Activated gamma-delta T cell (primary cell): ENCODE measurements around the gene PBX1.

Experiments used
- DNase-seq: peaks from one replicate; lab custom pipeline; 2025; lab: John Stamatoyannopoulos, UW

PBX1 gene

GRCh38 chr1:164563721-164564360, 4.9 kb downstream of the PBX1 start:
- DNase-seq: no peak

GRCh38 chr1:164564378-164564777, 5.4 kb downstream of the PBX1 start:
- DNase-seq: no peak

- no peak for DNase-seq
Measured at GRCh38 chr1:164565357-164565756, 6.4 kb downstream of the PBX1 start.

GRCh38 chr1:164567774-164568173, 8.8 kb downstream of the PBX1 start:
- DNase-seq: no peak

GRCh38 chr1:164569241-164569640, 10.3 kb downstream of the PBX1 start:
- no peak for DNase-seq

- DNase-seq: no peak
Measured at GRCh38 chr1:164569866-164570265, 10.9 kb downstream of the PBX1 start.

DNA sequence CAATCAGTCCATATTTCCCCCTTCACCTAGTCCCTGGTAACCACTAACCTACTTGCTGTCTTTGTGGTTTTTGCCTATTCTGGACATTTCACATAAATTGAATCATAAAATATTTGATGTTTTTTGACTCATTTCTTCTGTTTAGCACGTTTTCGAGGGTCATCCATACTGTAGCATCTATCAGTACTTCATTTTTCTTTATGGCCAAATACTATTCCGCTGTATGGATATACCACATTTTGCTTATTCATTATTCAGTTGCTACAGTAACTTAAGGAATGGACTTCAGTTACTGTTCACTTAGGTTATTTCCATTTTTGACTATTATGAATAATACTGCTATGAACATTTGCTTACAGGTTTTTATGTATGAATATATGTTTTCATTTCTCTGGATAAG, 12.3 kb downstream of the PBX1 start:
- DNase-seq: no peak

DNA sequence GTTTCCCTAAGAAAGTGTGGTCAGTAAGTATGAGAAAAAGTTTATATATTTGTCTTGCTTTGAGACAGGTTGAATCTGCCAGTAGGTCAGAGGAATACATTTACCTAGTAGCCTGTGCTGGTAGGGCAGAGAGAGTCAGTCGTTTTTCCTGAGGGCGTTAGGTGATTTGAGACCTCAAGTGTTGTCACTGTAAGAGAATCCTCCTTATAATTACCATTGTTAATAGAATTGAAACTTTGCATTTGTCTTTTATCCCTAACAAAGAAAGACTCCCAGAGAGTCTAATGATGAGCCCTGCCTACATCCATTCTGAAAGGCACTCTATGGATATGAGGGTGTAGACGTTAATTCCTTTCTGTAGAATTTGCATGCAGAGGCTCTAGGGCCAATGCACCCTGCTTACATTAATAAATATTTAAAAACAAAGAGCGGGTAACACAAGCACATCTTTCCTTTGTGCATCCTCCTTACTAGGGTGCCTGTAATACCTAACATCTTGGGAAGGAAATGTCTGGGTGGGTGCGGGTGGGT, 16.4 kb downstream of the PBX1 start:
- DNase-seq: no peak

DNA sequence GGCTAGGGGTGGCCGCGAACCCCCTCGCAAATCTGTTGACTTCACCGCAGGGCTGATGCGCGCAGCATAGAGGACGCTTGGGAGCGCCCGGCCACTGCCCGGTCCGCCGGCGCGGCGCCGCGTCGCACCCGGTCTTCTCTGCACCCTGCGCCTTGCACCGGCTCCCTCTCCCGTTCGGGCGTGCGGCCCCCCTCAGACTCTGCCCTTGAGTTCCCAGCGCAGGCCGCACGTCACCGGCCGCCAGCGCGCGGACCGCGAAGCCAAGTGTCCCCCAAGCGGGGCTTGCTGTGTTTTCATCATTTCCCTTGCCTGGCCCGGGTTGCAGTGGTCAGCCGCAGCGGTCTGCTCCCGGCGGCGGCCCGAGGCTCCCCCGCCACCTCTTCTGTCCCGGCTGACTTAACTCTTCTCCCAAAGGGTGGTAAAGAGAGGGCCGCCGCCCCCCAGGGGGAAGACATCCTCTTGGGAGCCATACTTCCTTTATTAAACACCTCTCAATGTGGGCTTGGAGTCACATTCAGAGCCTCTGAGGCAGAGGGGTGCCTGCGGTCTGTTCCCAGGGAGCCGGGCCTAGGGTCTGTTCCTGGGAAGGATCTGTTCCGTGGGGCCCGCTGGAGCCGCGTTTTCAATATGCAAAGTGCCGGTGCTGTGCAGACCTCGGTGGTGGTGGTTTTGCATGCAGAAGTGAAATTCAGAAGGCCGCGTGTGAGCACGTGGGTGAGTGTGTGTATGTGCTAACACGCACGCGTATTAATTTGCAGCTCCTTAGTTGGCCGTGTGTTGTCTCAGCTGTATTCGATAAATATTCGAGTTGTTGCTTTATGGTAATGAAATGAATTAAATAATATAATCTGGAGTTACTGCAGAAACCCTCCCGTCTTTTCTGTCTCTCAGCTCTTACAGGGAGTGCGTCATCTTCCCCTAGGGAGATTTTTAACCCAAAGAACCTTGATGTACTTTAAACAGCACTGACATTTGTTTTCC, 17.6 kb downstream of the PBX1 start:
- DNase-seq: no peak

DNA sequence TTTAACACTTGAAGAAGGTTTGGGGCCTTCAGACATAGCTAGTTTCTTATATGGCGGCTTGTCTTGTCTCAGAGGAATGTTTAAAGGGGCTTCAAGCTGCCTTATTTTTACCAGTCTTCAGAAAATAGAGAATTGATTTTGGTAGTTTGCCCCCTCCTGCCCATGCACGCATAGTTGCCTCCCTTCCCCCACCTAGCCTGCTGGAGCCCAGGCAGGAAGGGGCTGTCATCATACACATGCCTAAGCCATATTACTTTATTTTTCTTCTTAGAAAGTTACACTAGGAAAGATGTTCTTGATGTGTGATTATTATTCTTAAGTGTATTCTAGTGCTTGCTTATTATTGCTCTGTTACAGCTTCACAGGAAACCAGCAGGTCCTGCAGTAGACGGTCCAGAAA, 18.3 kb downstream of the PBX1 start:
- DNase-seq: no peak

- DNase-seq: no peak
Measured at GRCh38 chr1:164578479-164579200, 19.7 kb downstream of the PBX1 start.

DNA sequence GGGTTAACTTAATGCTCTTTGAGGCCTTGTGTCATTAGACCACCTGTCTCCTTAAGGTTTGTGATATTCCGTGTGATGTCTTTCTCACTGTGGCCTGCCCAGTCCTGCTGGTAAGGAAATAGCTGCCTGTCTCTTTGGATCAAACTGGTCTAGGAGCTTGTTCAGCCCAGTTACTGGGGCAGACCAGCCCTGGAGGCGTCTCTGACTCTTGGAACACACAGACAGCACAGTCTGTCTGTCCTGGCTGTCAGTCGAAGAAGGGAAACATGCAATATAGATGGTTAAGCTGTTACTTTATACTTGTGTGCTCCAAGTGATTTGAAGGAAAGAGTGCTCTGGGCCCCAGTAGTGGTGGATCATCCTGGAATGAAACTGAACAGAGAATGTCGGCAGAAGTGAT, 20.4 kb downstream of the PBX1 start:
- no peak for DNase-seq

DNA sequence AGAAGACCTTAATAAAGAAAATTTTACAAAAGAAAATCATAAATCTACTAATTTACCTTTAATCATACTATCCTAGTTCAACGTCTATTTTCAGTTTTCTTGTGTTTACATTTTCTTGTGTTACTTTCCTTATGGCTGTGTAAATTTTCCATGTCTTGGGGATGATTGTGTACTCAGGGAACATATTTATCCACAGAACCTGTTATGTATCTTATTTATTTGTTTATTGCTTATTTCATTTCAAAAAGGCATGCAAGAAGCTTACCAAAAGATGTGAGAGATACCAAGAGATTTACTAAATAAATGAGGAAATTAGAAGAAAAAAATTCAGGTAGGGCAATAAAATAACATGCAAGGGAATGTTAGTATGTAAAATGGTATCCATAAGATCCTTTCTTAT, 22.8 kb downstream of the PBX1 start:
- DNase-seq: no peak

- no peak for DNase-seq
Measured at GRCh38 chr1:164583196-164583595, 24.2 kb downstream of the PBX1 start.

DNA sequence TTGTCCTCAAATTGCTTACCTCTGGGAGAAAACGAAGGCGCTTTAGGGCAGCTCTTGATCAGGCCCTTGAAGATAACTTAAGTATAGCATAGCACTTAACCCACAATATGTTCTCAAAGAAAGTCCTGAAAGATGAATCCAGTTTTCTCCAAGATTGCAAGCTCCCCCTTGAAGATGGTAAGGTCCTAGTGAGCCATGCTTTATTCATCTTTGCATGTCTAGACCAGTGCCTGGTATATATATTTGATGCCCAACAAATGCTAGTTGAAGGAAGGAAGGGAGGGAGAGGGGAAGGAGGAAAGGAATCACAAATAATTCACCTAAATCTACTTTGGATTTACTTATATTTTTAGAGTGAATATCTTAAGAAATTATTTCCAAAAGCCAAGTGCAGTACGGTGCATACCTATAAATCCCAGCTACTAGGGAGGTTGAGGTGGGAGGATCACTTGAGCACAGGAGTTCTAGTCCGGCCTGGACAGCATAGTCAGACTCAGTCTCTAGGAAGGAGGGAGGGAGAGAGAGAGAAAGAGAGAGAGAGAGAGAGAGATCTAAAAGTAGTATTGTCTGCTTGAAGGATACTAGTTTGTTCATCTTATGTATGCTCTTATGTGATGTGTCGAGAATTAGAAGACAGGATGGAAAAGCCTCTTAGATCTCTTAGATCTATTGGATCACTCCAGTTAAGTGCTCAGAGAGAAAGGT, 25.0 kb downstream of the PBX1 start:
- DNase-seq: no peak

DNA sequence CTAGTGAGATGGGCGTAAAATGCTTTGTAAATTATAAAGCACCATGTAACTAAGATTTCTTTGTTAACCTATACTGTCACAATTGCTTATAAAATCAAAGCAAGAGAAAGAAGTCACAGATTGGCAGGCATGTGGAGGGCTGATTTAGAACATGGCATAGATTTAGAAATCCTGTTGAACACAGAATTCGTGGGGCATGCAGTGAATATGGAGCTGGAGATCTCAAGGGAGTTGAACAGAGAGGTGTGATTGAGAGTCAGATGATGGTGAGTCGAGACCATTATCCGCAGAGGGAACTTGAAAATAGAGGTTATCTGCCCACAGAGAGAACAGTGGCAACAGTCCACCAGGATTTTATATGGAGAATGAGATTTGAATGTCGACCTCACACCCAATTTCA, 27.6 kb downstream of the PBX1 start:
- DNase-seq: no peak

DNA sequence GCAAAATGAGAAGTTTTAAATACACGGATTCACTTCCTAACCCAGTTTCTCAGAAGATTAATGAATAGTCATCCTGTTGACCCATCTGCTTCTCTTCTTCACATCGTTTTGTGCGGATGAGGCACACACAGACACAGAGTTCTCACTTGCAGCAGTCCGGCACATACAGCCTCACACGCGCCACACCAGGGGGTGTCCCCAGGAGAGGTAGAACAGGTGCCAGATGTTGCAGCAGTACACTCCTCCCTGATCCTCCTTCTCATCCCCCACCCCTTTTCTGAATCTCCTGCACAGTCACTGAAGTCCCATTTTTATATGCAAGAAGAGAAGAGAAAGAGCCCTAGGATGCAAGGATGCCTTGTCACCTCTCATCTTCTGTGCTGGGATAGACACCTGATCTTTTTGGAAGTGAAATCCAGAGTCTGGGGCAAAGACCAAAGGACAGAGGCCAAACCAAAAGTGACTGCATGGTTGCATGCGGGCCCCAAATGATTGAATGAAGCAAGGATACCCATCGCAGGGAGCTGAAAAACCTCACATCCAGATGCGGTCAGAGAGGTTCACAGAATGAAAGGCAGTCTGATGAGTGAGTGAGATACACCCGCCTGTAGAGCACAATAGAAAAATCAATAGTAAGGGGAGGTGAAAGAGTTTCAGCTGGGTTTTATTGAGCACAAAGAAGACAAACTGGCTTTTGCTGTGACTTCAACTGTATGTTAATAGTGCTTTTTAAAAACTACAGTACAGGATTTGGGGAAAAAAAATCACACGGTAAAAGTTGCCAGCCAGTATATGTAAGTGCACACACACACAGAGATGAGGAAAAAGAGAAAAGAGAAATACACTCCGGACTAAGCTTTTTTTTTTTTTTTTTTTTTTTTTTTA, 28.9 kb downstream of the PBX1 start:
- no peak for DNase-seq

- DNase-seq: no peak
Measured at GRCh38 chr1:164588516-164589341, 29.7 kb downstream of the PBX1 start.

DNA sequence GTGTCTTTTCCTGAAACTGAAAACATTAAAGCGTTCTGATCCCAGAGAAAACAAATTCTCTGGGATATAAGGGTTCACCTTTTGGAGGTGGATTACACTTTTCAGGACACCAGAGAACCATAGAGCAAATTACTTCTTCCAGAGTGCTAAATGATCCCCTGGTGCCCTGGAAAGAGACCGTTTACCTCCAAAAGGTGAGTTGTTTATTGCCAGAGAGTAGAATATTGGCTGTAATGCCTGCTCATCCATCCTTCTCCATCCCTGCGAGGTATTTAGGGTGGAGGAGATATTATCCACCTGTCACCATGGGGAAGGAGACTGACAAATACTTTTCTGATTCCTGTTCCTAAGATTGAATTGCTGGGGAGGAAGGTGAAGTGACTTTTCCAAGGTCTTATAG, 30.4 kb downstream of the PBX1 start:
- DNase-seq: no peak

GRCh38 chr1:164589961-164590507, 31.1 kb downstream of the PBX1 start:
- DNase-seq: no peak
